Measurements from ENCODE around the gene SMG6. TPM values are rescaled to one million over a fixed set of nuclear protein-coding genes. Genes with fewer than 3 reads are reported as not detected.

Gene SMG6
- total and polyA plus RNA-seq, 2 of the 8 experiments (the other 6 are each of a cell fraction or from before 2014, with no cell fraction given): 18.5 to 25.2 TPM

DNA sequence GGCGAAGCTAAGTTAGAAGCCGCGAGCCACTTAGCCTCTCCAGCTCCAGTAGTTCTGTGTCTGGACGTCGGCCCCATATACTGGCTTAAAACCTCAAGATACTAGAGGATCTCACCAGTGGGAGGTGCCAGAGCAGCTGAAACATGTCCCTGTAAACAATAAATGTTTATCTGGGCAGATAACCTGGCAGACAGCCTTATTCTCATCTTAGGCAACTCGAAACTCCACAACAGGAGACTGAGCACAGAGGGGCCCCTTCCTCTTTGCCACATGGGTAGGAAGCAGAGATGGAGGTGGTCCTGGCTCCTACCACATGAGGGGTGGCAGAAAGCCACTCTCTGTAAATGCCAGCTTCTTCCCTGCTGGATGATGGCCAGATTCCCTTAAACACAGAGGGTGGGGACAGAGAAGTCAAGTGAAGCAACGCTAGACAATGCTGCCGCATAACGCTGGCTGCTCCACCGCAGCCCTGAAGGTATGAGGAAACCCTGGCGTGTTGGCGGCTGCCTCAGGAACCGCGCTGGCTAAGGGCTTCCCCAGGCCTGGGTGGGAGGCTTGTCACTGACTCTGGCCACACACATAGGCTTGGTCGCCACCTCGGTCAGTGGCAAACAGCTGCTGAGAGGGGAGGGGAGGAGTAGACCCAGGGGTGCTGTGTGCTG is 180.8 kb downstream of the SMG6 start:
- H3K23ac ChIP-seq (ENCODE audit: insufficient read length): no peak overlapping the region
- no peak overlapping the region for H4K91ac ChIP-seq (replicated peaks; ENCODE audit: insufficient read length, low read length)
- ChIA-PET POLR2A (ENCODE audit: partially characterized antibody) (interaction anchor here (0.6 to 1.2 kb wide), 2 partner anchors 11 to 95 kb away, joined by 3 read pairs; no protein-coding TSS in a partner anchor), CTCF (ENCODE audit: partially characterized antibody) (interaction anchor here (0.6 to 3.0 kb wide), 22 partner anchors 8 to 128 kb away, joined by 3 to 9 read pairs (median 4); no protein-coding TSS in a partner anchor)
- H3K36me3 ChIP-seq (ENCODE audit: control insufficient read depth in 2 of 4, insufficient read depth in 4 of 4, low read length in 3 of 4): no peaks in the 10 kb centered on the region
- H4K8ac ChIP-seq (ENCODE audit: extremely low read depth, insufficient read depth, low read length): peak overlapping the region; percentile 45; the same call in 1 of the 2 replicates
- no peak overlapping the region for H3K4ac ChIP-seq (replicated peaks; ENCODE audit: insufficient read length, low read depth, low read length)
- H3K4me3 ChIP-seq (ENCODE audit: extremely low read depth in 1 of 4, insufficient read depth in 2 of 4, low read depth in 3 of 4, low read length in 4 of 4): no peak overlapping the region
- no peak overlapping the region for H2BK120ac ChIP-seq (replicated peaks; ENCODE audit: low read depth, low read length)
- H3K27me3 ChIP-seq (replicated peaks in 1 of 4; ENCODE audit: control insufficient read depth in 3 of 4, extremely low read depth in 1 of 4, insufficient read depth in 3 of 4, low read length in 3 of 4): no peaks in the 10 kb centered on the region
- 0 out of 2 replicates have a peak overlapping the region, but pooled peaks have one; percentile 52 for H2BK5ac ChIP-seq (ENCODE audit: low read depth, low read length)
- no peak overlapping the region for H4K5ac ChIP-seq (ENCODE audit: insufficient read length, low read depth, low read length)
- H3K9me3 ChIP-seq (ENCODE audit: insufficient read depth in 2 of 2, low read depth in 1 of 2, low read length in 1 of 2): no peaks in the 10 kb centered on the region
- H3K23me2 ChIP-seq (ENCODE audit: low read depth, low read length): peaks cover 1% of the 10 kb centered on the region; the same call in 1 of the 2 replicates
- no peak overlapping the region for H3K14ac ChIP-seq (ENCODE audit: insufficient read length)
- H4K20me1 ChIP-seq (replicated peaks in 1 of 2; ENCODE audit: control insufficient read depth in 1 of 2, insufficient read depth in 2 of 2, low read length in 2 of 2): peaks cover 0 to 2% of the 10 kb centered on the region in 2 experiments
- DNase-seq (ENCODE audit: low read depth in 1 of 2, low spot score in 2 of 2) (no peak), FAIRE-seq (no peak)
- H3K56ac ChIP-seq (replicated peaks; ENCODE audit: insufficient read length, low read depth, low read length): no peak overlapping the region
- peak overlapping the region; percentile 72; the same call in 1 of the 2 replicates for H2BK15ac ChIP-seq (ENCODE audit: low read length)
- H2BK20ac ChIP-seq (ENCODE audit: low read length): 0 out of 2 replicates have a peak overlapping the region, but pooled peaks have one; percentile 6
- peaks cover 3 to 17% (median 7%) of the 10 kb centered on the region in 4 experiments for H3K4me1 ChIP-seq (replicated peaks in 1 of 4; ENCODE audit: control insufficient read depth in 3 of 4, insufficient read depth in 4 of 4, low read length in 3 of 4)
- no peak overlapping the region for H3K18ac ChIP-seq (ENCODE audit: extremely low read depth, low read length)
- no peak overlapping the region for H3K27ac ChIP-seq (ENCODE audit: low read depth, low read length)
- H3K79me2 ChIP-seq (ENCODE audit: control insufficient read depth in 1 of 2, insufficient read depth in 2 of 2, low read length in 2 of 2): no peaks in the 10 kb centered on the region
- H2AK5ac ChIP-seq (ENCODE audit: low read depth, low read length): no peak overlapping the region; the same call in 1 of the 2 replicates
- no peak overlapping the region for H2BK12ac ChIP-seq (ENCODE audit: low read depth, low read length)
- H3K79me1 ChIP-seq (ENCODE audit: low read depth, low read length): no peaks in the 10 kb centered on the region; the same call in 1 of the 2 replicates
- H3K9ac ChIP-seq (replicated peaks in 1 of 4; ENCODE audit: extremely low read depth in 1 of 4, low read depth in 3 of 4, low read length in 3 of 4): no peak overlapping the region
- no peak overlapping the region for H2AFZ ChIP-seq (ENCODE audit: low read length)
- no peak overlapping the region for H3K4me2 ChIP-seq (ENCODE audit: insufficient read depth in 1 of 2, low read depth in 2 of 2, low read length in 2 of 2)
- 79% methylated on average over 16 of the region's 16 CpGs; no CpG with 5 or more reads in 1 of the 2 experiments for WGBS, 2 experiments (ENCODE audit: extremely low coverage in 1 of 2, insufficient coverage in 1 of 2, insufficient read length in 1 of 2, insufficient replicate concordance in 2 of 2, low coverage in 1 of 2, low lambda C conversion rate in 2 of 2, missing lambda C conversion rate in 1 of 2)
- TF ChIP-seq RBBP5 (IDR thresholded peaks at IDR 0.05; ENCODE audit: borderline replicate concordance, low read depth, low read length) (no peak), SP2 (IDR thresholded peaks at IDR 0.05; ENCODE audit: low read length) (no peak), TEAD4 (IDR thresholded peaks at IDR 0.05; ENCODE audit: low read depth, low read length) (no peak), SIN3A (conservative IDR thresholded peaks at IDR 0.05 in 1 of 2, IDR thresholded peaks at IDR 0.05 in 1 of 2; ENCODE audit: low read depth in 1 of 2, low read length in 2 of 2) (no peak), ZNF274 (IDR thresholded peaks at IDR 0.05; ENCODE audit: borderline replicate concordance, extremely low read depth, low read length) (no peak), BCL11A (IDR thresholded peaks at IDR 0.05; ENCODE audit: low read depth in 2 of 2, low read length in 2 of 2) (no peak), CEBPB (IDR thresholded peaks at IDR 0.05; ENCODE audit: low read depth, low read length) (no peak)
